GM15510 (cell line): ENCODE measurements around the gene RALGDS.

Source experiments
- POLR2A ChIP-seq: IDR thresholded peaks from 3 replicates; pipeline ENCODE4 v1.6.1; 2011; ENCODE audit warnings: borderline replicate concordance; ENCODE audit not compliant: insufficient read length; ENCODE audit errors: extremely low read depth

The RALGDS gene

DNA sequence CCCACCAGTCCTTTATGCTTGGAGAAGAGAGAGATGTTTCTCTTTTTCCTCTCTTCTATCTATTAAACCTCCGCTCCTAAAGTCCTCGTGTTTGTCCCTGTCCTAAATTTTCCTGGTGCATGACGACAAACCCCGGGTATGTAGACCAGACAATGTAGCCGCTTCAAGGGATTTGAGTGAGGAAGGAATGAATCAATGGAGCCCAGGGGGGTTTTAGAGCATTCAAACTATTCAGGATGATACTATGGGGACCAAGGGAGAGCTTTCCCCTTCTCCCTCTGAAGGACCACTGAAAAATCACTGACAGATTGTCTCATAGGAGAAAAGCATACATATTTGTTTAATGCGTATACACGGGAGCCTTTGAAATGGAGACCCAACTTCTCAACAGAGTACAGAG, 40.9 kb downstream of the RALGDS start:
- no peak for TF ChIP-seq POLR2A

DNA sequence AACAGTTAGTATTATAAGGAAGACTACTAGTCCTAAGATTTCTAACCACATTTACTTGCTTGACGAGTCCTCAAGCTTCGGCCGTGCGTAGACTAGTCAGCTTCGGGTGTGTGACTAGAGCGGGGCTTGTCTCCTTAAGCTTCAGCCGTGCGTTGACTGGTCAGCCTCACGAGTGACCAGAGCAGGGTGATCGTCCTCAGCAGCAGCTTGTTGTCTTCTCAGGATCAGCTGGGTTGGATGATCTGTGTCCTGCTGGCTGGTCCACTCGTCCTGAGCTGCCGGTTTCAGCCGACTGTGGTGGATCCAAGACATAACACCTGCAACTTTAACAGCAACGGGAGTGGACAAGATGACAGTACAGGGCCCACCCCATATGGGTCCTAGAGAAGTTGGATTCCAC, 42.6 kb downstream of the RALGDS start:
- no peak for TF ChIP-seq POLR2A

DNA sequence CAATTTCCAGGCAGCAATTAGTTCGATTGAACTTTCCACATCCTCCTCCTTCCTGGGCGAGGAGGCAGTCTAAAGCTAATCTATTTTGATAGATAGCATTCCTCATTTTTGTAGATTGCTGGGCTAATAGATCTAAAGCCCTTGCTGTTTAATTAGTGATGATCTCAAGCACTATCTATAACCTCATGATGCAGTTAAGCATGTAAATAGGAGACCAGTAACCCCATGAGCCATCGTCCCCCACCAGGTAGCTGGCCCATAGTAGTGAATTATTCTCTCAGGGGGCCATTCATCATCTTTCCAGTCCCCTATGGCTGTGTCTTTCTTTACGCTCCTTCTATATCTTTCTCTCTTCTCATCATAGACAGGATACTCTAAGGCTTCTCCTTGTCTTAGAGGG, 44.3 kb downstream of the RALGDS start:
- TF ChIP-seq POLR2A = no peak

DNA sequence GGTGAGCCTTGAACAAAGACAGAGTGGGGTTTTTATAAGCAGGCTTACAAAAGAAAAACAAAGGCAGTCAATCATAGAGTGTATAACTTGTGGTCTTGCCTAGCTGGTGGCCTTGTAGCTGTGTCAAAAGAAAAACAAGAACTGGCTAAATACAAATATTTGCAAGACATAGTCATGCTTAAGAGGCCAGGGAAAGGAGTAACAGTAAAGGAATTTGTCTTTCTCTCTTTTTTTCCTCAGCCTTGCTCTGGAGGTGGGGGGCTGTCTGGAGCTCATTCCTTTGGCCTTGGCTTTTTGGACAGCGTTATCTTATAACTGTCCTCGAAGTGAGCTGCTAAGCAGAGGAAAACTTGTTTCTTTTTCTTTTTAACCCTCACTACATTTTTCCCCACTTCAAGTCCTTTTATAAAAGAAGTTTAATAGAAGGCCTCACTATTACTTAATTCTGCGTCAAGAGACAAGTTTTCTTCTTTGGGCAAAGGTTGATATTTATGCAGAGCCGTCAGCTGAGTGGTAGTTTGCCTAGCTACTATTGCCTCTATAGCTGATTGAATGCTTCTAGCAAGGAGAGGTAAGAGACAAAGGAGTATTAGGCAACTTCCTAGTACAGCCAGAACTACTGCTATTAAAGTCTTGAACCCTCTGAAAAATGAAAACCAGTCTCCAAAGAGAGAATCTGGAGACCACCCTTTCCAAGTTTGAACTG, 45.0 kb downstream of the RALGDS start:
- TF ChIP-seq POLR2A = no peak

DNA sequence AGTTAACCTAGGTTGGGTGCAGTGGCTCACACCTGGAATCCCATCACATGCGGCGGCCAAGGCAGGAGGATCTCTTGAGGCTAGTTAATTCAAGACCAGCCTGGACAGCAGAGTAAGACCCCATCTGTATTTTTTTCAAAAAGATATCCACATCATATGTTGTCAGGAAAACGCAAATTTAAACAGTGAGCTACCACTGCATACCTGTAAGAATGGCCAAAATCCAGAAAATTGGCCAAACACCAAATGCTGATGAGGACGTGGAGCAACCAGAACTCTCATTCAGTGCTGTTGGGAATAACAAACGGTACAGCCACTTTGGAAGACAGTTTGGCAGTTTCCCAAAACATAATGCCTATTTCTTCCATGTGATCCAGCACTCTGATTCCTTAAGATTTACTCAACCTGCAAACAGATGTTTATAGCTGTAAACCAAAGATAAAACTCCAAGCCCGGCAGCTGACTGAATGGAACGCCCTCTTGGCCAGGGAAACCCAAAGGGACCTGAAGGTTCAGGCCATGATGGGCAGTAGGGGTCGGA, 46.9 kb downstream of the RALGDS start:
- TF ChIP-seq POLR2A = no peak

DNA sequence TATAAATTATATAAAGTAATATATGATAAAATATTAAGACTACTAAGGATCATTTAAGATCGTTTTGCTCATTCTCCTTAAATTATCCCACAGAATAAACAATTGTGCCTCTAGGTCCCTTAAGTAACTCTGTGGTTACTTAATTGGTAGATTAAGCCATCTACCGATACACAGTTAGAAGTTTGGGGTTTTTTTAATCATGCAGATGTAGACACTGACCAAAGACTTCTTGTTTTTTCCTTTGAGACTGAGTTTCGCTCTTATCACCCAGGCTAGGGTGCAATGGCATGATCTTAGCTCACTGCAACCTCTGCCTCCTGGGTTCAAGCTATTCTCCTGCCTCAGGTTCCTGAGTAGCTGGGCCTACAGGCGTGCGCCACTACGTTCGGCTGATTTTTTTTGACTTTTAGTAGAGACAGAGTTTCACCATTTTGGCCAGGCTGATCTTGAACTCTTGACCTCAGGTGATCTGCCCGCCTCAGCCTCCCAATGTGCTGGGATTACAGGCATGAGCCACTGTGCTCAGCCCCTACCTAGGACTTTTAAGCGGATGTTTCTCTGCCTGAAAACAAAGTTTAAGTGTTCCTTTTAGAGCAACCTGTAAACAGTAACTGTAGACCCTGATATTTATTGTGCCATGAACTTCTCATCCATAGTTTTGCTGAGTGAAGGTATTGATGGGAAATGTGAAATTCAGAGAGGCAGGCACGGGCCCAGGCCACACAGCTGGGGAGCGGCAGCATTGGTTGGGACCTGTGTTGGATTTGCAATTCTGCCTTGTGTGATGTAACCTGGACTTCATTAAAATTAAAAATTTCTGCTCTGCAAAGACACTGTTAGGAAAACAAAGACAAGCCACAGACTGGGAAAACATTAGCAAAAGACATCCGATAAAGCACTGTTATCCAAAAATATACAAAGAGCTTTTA, 47.7 kb downstream of the RALGDS start:
- no peak for TF ChIP-seq POLR2A

DNA sequence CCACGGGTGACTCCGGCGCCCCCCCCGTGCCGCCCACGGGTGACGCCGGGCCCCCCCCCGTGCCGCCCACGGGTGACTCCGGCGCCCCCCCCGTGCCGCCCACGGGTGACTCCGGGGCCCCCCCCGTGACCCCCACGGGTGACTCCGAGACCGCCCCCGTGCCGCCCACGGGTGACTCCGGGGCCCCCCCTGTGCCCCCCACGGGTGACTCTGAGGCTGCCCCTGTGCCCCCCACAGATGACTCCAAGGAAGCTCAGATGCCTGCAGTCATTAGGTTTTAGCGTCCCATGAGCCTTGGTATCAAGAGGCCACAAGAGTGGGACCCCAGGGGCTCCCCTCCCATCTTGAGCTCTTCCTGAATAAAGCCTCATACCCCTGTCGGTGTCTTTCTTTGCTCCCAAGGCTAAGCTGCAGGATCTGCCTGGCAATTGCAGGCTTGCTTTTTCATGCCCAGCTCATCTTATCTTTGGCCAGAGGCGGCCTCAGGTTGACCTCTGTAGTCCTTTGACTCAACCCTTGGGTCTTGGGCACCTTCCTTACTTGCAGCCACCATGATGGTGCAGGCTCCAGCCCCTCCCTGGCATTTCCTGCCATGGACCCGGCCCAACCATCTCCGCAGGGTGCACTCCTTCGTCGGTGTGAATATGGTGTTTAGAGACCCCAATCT, 49.4 kb downstream of the RALGDS start:
- TF ChIP-seq POLR2A = no peak

DNA sequence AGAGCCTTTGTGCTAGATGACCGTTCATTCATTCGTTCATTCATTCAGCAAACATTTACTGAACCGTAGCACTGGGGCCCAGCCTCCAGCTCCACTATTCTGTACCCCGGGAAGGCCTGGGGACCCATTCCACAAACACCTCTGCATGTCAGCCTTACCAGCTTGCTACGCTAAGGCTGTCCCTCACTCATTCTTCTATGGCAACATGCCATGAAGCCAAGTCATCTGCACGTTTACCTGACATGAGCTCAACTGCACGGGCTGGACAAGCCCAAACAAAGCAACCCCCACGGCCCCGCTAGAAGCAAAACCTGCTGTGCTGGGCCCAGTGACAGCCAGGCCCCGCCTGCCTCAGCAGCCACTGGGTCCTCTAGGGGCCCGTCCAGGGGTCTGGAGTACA, 53.2 kb downstream of the RALGDS start:
- no peak for TF ChIP-seq POLR2A

DNA sequence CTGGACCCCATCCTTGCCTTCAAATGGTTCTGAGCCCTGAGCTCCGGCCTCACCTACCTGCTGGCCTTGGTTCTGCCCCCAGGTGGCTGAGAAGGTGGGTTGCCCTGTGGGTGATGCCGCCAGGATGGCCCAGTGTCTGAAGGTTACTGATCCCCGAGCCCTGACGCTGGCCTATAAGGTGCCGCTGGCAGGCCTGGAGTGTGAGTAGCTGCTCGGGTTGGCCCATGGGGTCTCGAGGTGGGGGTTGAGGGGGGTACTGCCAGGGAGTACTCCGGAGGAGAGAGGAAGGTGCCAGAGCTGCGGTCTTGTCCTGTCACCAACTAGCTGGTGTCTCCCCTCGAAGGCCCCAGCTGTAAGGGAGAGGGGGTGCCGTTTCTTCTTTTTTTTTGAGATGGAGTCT, 54.0 kb downstream of the RALGDS start:
- TF ChIP-seq POLR2A = no peak

DNA sequence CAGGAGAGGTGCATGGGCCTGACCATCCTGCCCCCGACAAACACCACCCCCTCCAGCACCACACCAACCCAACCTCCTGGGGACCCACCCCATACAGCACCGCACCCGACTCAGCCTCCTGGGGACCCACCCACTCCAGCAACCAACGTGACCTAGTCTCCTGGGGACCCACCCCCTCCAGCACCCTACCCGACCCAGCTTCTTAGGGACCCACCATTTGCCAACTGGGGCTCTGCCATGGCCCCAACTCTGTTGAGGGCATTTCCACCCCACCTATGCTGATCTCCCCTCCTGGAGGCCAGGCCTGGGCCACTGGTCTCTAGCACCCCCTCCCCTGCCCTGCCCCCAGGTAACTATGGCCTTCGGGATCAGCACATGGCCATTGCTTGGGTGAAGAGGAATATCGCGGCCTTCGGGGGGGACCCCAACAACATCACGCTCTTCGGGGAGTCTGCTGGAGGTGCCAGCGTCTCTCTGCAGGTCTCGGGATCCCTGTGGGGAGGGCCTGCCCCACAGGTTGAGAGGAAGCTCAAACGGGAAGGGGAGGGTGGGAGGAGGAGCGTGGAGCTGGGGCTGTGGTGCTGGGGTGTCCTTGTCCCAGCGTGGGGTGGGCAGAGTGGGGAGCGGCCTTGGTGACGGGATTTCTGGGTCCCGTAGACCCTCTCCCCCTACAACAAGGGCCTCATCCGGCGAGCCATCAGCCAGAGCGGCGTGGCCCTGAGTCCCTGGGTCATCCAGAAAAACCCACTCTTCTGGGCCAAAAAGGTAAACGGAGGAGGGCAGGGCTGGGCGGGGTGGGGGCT, 54.7 kb downstream of the RALGDS start:
- TF ChIP-seq POLR2A = no peak

DNA sequence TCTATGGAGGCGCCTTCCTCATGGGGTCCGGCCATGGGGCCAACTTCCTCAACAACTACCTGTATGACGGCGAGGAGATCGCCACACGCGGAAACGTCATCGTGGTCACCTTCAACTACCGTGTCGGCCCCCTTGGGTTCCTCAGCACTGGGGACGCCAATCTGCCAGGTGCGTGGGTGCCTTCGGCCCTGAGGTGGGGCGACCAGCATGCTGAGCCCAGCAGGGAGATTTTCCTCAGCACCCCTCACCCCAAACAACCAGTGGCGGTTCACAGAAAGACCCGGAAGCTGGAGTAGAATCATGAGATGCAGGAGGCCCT, 56.0 kb downstream of the RALGDS start:
- no peak for TF ChIP-seq POLR2A

DNA sequence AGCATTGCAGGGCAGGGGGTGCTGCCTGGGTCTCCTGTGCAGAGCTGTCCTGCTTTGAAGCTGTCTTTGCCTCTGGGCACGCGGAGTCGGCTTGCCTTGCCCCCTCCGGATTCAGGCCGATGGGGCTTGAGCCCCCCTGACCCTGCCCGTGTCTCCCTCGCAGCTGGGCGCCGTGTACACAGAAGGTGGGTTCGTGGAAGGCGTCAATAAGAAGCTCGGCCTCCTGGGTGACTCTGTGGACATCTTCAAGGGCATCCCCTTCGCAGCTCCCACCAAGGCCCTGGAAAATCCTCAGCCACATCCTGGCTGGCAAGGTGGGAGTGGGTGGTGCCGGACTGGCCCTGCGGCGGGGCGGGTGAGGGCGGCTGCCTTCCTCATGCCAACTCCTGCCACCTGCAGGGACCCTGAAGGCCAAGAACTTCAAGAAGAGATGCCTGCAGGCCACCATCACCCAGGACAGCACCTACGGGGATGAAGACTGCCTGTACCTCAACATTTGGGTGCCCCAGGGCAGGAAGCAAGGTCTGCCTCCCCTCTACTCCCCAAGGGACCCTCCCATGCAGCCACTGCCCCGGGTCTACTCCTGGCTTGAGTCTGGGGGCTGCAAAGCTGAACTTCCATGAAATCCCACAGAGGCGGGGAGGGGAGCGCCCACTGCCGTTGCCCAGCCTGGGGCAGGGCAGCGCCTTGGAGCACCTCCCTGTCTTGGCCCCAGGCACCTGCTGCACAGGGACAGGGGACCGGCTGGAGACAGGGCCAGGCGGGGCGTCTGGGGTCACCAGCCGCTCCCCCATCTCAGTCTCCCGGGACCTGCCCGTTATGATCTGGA, 56.6 kb downstream of the RALGDS start:
- no peak for TF ChIP-seq POLR2A

DNA sequence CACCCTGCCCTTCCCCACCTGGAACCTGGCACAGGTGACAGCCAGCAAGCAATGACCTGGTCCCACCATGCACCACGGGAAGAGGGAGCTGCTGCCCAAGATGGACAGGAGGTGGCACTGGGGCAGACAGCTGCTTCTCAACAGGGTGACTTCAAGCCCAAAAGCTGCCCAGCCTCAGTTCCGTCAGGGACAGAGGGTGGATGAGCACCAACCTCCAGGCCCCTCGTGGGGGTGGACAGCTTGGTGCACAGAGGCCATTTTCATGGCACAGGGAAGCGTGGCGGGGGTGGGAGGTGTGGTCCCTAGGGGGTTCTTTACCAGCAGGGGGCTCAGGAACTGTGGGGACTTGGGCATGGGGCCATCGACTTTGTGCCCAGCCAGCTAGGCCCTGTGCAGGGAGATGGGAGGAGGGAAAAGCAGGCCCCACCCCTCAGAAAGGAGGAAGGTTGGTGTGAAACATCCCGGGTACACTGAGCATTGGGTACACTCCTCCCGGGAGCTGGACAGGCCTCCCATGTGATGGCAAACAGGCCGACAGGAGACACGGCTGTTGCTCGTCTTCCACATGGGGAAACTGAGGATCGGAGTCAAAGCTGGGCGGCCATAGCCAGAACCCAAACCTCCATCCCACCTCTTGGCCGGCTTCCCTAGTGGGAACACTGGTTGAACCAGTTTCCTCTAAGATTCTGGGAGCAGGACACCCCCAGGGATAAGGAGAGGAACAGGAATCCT, 57.4 kb downstream of the RALGDS start:
- TF ChIP-seq POLR2A = no peak
